NT2/D1 (cell line): ENCODE results near the gene RBM39.

ENCODE experiments used
- SUZ12 ChIP-seq: IDR thresholded peaks from 2 replicates; pipeline ENCODE4 v1.6.1; 2011; ENCODE audit not compliant: insufficient read length, insufficient read depth; ENCODE audit errors: extremely low read depth
- YY1 ChIP-seq: IDR thresholded peaks from 2 replicates; pipeline ENCODE4 v1.6.1; 2011; ENCODE audit not compliant: insufficient read length, insufficient read depth

DNA sequence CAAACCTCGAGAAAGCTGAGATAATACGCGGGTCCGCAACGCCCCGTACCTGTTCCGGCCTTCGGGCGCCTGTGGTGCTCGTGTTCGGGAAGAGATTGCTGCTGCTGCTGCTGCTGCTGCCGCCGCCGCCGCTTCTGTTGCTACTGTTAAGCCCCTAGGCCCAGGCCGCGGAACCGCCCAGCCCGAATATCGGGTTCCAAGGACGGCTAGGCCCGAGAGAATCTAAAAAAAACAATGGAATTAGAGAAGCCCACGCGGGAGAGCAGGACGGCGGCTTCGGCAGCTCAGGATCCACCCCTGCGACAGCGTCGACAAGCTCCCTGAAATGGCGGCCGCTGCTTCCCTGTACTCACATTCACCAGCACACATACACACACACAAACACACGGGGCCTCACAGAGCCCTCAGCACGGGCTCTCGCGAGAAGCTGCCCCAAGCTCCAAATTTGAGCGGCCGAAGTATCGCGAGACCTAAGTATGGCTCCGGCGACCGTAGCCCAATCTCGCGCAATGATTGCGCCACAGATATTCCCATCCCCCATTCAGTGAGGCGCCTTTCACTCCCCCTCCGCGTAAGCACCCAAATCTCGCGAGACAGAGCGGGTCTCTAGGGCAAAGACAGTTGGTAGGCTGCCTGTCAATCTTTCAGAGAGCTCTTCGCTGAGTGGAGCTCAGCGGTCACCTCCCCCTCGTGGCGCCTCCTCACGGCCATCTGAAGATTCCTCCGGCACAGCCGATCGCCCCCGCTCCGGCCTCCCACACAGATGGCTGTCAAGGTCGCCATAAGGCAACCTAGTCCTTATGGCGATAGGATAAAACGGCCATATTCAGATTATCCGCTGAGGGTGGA lies at the start of gene RBM39:
- peak; percentile 84 for TF ChIP-seq YY1
- no peak for TF ChIP-seq SUZ12
